Jurkat, Clone E6-1 (cell line): Measurements from ENCODE around the gene TTLL12.

ENCODE experiments used
- DNase-seq: peaks from one replicate; pipeline ENCODE4 v3.0.0-alpha.2; 2011; ENCODE audit warnings: low read depth, low spot score
- H3K4me3 ChIP-seq: 2 replicates; pipeline ENCODE4 v1.5.1; 2011; ENCODE audit warnings: mild to moderate bottlenecking, low read length, control low read depth, moderate library complexity

The TTLL12 gene

GRCh38 chr22:43179146-43179910, 7.6 kb downstream of the TTLL12 start:
- H3K4me3 ChIP-seq, result no peak overlapping the region
- no peak for DNase-seq

- no peak for DNase-seq
- H3K4me3 ChIP-seq, result no peak overlapping the region
Measured at GRCh38 chr22:43177479-43177878, 9.5 kb downstream of the TTLL12 start.

GRCh38 chr22:43176090-43176489, 10.8 kb downstream of the TTLL12 start:
- H3K4me3 ChIP-seq, result no peak overlapping the region

GRCh38 chr22:43174941-43175531, 11.9 kb downstream of the TTLL12 start:
- no peak for DNase-seq
- H3K4me3 ChIP-seq, result no peak overlapping the region

More at GRCh38 chr22:43176090-43176489, 10.8 kb downstream of the TTLL12 start:
- no peak for DNase-seq

- DNase-seq, result no peak
- H3K4me3 ChIP-seq, result no peak overlapping the region
Measured at GRCh38 chr22:43173976-43174720, 12.8 kb downstream of the TTLL12 start.

- no peak for DNase-seq
- no peak overlapping the region for H3K4me3 ChIP-seq
Measured at GRCh38 chr22:43173566-43173965, 13.4 kb downstream of the TTLL12 start.

- no peak for DNase-seq
- no peak overlapping the region for H3K4me3 ChIP-seq
Measured at GRCh38 chr22:43172191-43172590, 14.7 kb downstream of the TTLL12 start.

GRCh38 chr22:43171607-43172006, 15.3 kb downstream of the TTLL12 start:
- no peak for DNase-seq
- H3K4me3 ChIP-seq, result no peak overlapping the region

- DNase-seq, result no peak
- H3K4me3 ChIP-seq, result no peak overlapping the region
Measured at GRCh38 chr22:43171019-43171491, 15.9 kb downstream of the TTLL12 start.

GRCh38 chr22:43170131-43170480, 16.8 kb downstream of the TTLL12 start:
- no peak overlapping the region for H3K4me3 ChIP-seq
- DNase-seq, result no peak

GRCh38 chr22:43169310-43170130, 17.4 kb downstream of the TTLL12 start:
- DNase-seq, result no peak

GRCh38 chr22:43168471-43169309, 18.2 kb downstream of the TTLL12 start:
- no peak for DNase-seq
- no peak overlapping the region for H3K4me3 ChIP-seq

More at GRCh38 chr22:43169310-43170130, 17.4 kb downstream of the TTLL12 start:
- H3K4me3 ChIP-seq, result no peak overlapping the region

- no peak for DNase-seq
- H3K4me3 ChIP-seq, result no peak overlapping the region
Measured at GRCh38 chr22:43167001-43167589, 19.8 kb downstream of the TTLL12 start.

GRCh38 chr22:43166132-43166930, 20.6 kb downstream of the TTLL12 start:
- no peak overlapping the region for H3K4me3 ChIP-seq
- no peak for DNase-seq

GRCh38 chr22:43164636-43165035, 22.3 kb downstream of the TTLL12 start:
- no peak overlapping the region for H3K4me3 ChIP-seq
- no peak for DNase-seq

GRCh38 chr22:43163241-43163795, 23.6 kb downstream of the TTLL12 start:
- H3K4me3 ChIP-seq, result no peak overlapping the region
- DNase-seq, result no peak
